Peyer's patch (tissue), 4 donors: ENCODE measurements around the gene C4A. TPM values are rescaled to one million over a fixed set of nuclear protein-coding genes. Genes with fewer than 3 reads are reported as not detected.
A peak's percentile ranks its signal among the peaks of the same experiment; 100 is the strongest.

Experiments used
- DNase-seq, 3 donors: peaks; one replicate each; pipeline ENCODE4 v3.0.0-alpha.2; 2017 to 2019
- H3K27ac ChIP-seq, 4 donors: fragments of 200-600 bp; sonication (generic); one replicate each; pipeline ENCODE4 v1.5.1; 2016 to 2019
- H3K27me3 ChIP-seq, 2 donors: fragments of 200-600 bp; sonication (generic); one replicate each; pipeline ENCODE4 v1.5.1; 2019
- H3K36me3 ChIP-seq, 3 donors: fragments of 200-600 bp; sonication (generic); one replicate each; pipeline ENCODE4 v1.5.1; 2016 to 2019
- H3K4me1 ChIP-seq, 4 donors: fragments of 200-600 bp; sonication (generic); one replicate each; pipeline ENCODE4 v1.5.1; 2016 to 2019
- H3K4me3 ChIP-seq, 4 donors: fragments of 200-600 bp; sonication (generic); 1 replicate in 3 of 4; 2 replicates in 1 of 4; pipeline ENCODE4 v1.5.1; 2016 to 2019; ENCODE audit warnings: mild to moderate bottlenecking in 1 of 4
- H3K9me3 ChIP-seq, 4 donors: fragments of 200-600 bp; sonication (generic); one replicate each; pipeline ENCODE4 v1.5.1; 2016 to 2019; ENCODE audit warnings: mild to moderate bottlenecking in 1 of 4
- POLR2A ChIP-seq, 2 donors: fragments of 450-650 bp; IDR thresholded peaks; one replicate each; pipeline ENCODE4 v1.5.1; 2017; ENCODE audit warnings: antibody characterized with exemption in 2 of 2, mild to moderate bottlenecking in 2 of 2, moderate library complexity in 2 of 2
- total RNA-seq, 4 donors: library from RNA; depleted of rRNA; stranded (reverse); fragments of >200 nt; gene quantifications; one replicate each; pipeline ENCODE4 v1.1.0, GENCODE V29; 2016
- TF ChIP-seq, protein P1 (sequence below), 6 experiments: fragments of 450-650 bp in 4 of 6; fragments of 200-600 bp in 2 of 6; sonication (generic) in 1 of 6; IDR thresholded peaks; one replicate each; pipeline ENCODE4 v1.5.1; 2017 to 2019; ENCODE audit warnings: antibody characterized with exemption in 6 of 6, mild to moderate bottlenecking in 3 of 6, moderate library complexity in 1 of 6

C4A gene
- total RNA-seq, 4 donors from 2014 or later, result 13.7 to 56.9 (median 20.8) TPM

DNA sequence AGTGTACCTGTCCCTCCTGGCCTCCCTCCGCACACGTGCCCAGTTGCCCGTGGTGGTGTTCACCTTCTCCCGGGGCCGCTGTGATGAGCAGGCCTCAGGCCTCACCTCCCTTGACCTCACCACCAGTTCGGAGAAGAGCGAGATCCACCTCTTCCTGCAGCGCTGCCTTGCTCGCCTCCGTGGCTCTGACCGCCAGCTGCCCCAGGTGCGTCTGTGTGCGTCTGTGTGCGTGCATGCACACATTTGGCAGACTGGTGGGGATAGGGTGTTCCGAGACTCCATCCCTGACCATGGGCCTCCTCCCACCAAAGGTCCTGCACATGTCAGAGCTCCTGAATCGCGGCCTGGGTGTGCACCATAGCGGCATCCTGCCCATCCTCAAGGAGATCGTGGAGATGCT, 17.9 kb upstream of the C4A start:
- Histone ChIP-seq H3K27ac (no peak overlapping the region), H3K4me1 (peaks cover 0 to 15% (median 4%) of the 10 kb centered on the region in 4 donors), H3K27me3 (no peaks in the 10 kb centered on the region), H3K9me3 (no peaks in the 10 kb centered on the region), H3K4me3 (no peak overlapping the region), H3K36me3 (peaks cover 0 to 84% (median 0%) of the 10 kb centered on the region in 3 donors)
- TF ChIP-seq POLR2A (IDR thresholded peaks at IDR 0.05), result no peak
- TF ChIP-seq, protein P1, sequence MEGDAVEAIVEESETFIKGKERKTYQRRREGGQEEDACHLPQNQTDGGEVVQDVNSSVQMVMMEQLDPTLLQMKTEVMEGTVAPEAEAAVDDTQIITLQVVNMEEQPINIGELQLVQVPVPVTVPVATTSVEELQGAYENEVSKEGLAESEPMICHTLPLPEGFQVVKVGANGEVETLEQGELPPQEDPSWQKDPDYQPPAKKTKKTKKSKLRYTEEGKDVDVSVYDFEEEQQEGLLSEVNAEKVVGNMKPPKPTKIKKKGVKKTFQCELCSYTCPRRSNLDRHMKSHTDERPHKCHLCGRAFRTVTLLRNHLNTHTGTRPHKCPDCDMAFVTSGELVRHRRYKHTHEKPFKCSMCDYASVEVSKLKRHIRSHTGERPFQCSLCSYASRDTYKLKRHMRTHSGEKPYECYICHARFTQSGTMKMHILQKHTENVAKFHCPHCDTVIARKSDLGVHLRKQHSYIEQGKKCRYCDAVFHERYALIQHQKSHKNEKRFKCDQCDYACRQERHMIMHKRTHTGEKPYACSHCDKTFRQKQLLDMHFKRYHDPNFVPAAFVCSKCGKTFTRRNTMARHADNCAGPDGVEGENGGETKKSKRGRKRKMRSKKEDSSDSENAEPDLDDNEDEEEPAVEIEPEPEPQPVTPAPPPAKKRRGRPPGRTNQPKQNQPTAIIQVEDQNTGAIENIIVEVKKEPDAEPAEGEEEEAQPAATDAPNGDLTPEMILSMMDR (IDR thresholded peaks at IDR 0.05), result no peak
- DNase-seq, result no peak

DNA sequence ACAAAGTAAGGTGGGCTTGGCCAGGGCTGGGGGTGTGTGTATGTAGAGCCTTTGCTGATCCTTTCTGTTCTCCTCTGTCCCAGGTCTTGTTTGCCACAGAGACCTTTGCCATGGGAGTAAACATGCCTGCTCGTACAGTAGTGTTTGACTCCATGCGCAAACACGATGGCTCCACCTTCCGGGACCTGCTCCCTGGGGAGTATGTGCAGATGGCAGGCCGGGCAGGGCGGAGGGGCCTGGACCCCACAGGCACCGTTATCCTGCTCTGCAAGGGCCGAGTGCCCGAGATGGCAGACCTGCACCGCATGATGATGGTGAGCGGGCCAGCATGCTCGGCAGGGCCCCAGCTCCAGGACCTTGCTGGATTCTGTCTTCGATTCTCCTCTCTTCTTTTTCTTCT, 16.2 kb upstream of the C4A start:
- Histone ChIP-seq H3K9me3 (no peaks in the 10 kb centered on the region), H3K4me1 (peaks cover 0 to 6% (median 3%) of the 10 kb centered on the region in 4 donors), H3K27me3 (no peaks in the 10 kb centered on the region), H3K4me3 (no peak overlapping the region), H3K36me3 (peaks cover 0 to 93% (median 0%) of the 10 kb centered on the region in 3 donors), H3K27ac (no peak overlapping the region)
- peak in 1 of 3 donors; percentile 44 for DNase-seq
- no peak for TF ChIP-seq POLR2A (IDR thresholded peaks at IDR 0.05)
- TF ChIP-seq, protein P1 (IDR thresholded peaks at IDR 0.05), result no peak

DNA sequence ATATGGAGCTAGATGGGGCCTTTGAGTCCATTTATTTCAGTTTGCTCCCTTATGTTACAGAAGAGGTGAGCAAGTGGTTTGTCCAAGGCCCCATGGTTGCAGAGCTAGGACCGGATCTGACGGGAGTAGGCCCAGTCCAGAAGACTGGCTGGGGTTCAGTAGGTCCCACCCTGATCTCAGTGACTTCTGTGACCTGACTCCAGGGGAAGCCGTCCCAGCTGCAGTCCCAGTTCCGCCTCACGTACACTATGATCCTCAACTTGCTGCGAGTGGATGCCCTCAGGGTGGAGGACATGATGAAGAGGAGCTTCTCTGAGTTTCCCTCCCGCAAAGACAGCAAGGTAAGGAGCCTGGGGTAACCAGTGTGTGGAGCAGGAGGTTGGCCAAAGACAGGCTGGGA, 15.4 kb upstream of the C4A start:
- Histone ChIP-seq H3K4me1 (peaks cover 0 to 14% (median 9%) of the 10 kb centered on the region in 4 donors), H3K27ac (no peak overlapping the region), H3K36me3 (peaks cover 0 to 85% (median 0%) of the 10 kb centered on the region in 3 donors), H3K4me3 (no peak overlapping the region), H3K27me3 (no peaks in the 10 kb centered on the region), H3K9me3 (no peaks in the 10 kb centered on the region)
- TF ChIP-seq, protein P1 (IDR thresholded peaks at IDR 0.05), result no peak
- TF ChIP-seq POLR2A (IDR thresholded peaks at IDR 0.05), result no peak
- peak in 1 of 3 donors; percentile 19 for DNase-seq

DNA sequence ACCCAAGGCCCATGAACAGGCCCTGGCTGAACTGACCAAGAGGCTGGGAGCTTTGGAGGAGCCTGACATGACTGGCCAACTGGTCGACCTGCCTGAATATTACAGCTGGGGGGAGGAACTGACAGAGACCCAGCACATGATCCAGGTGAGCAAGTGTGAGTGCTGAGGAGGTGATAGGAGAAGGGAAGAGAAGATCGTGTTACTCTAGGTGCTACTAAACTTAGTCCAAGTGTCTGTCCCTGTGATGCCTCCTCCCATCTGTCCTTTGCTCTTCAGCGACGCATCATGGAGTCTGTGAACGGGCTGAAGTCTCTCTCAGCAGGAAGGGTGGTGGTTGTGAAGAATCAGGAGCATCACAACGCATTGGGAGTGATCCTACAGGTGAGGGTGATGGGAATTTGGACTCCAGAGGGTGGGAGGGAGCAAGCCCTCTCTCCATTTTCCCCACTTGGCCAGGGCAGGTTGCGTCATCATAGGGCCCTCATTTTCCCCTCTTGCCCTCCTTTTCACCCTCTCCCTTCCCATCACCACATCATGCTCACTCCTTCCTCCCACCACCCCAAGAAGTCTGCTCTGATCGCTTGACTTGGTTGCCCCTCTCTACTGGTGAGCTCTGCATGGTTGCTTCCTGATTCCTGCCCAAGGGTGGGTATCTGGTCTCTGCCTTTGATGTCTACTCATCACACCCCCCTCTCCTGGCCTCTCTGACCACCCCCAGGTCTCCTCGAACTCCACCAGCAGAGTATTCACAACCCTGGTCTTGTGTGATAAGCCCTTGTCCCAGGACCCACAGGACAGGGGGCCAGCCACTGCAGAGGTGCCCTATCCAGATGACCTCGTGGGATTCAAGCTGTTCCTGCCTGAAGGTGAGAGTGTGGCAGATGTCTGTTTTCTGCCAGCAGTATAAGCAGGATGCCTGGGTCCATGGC, 14.6 kb upstream of the C4A start:
- TF ChIP-seq POLR2A (IDR thresholded peaks at IDR 0.05), result no peak
- TF ChIP-seq, protein P1 (IDR thresholded peaks at IDR 0.05), result no peak
- H3K36me3 ChIP-seq, result peaks cover 0 to 78% (median 0%) of the 10 kb centered on the region in 3 donors
- H3K4me1 ChIP-seq, result peaks cover 0 to 15% (median 10%) of the 10 kb centered on the region in 4 donors
- no peaks in the 10 kb centered on the region for H3K27me3 ChIP-seq
- H3K9me3 ChIP-seq, result no peaks in the 10 kb centered on the region
- DNase-seq, result peak in 1 of 3 donors; percentile 10
- no peak overlapping the region for H3K27ac ChIP-seq
- no peak overlapping the region for H3K4me3 ChIP-seq

DNA sequence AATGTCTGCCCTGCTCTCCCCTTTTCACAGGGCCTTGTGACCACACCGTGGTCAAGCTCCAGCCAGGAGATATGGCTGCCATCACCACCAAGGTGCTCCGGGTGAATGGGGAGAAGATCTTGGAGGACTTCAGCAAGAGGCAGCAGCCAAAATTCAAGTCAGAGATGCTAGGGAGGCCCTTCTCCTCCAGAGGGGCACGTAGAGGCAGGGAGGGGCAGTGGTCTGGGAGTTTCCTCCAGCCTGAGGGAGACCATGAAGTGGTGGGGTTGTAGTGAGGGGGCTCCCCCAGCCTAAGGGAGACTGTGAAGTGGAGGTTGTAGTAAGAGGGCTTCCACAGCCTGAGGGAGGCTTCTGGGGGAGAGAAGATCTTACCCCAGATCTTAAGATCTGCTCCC, 13.9 kb upstream of the C4A start:
- no peaks in the 10 kb centered on the region for H3K27me3 ChIP-seq
- no peak overlapping the region for H3K27ac ChIP-seq
- no peaks in the 10 kb centered on the region for H3K9me3 ChIP-seq
- peaks cover 0 to 71% (median 0%) of the 10 kb centered on the region in 3 donors for H3K36me3 ChIP-seq
- DNase-seq, result no peak
- H3K4me1 ChIP-seq, result peaks cover 0 to 17% (median 12%) of the 10 kb centered on the region in 4 donors
- H3K4me3 ChIP-seq, result no peak overlapping the region
- no peak for TF ChIP-seq POLR2A (IDR thresholded peaks at IDR 0.05)
- TF ChIP-seq, protein P1 (IDR thresholded peaks at IDR 0.05), result no peak
